Hair follicle dermal papilla cell (primary cell): ENCODE measurements around the gene GJB2. TPM values are rescaled to one million over a fixed set of nuclear protein-coding genes. Genes with fewer than 3 reads are reported as not detected.

ENCODE experiments used
- total RNA-seq: library from RNA; depleted of rRNA; stranded (reverse); fragments of >200 nt; gene quantifications from 2 replicates; pipeline ENCODE4 v1.2.3, GENCODE V29; 2012

Gene GJB2
- total RNA-seq = 0.12 and 0.32 TPM in 2 replicates

DNA sequence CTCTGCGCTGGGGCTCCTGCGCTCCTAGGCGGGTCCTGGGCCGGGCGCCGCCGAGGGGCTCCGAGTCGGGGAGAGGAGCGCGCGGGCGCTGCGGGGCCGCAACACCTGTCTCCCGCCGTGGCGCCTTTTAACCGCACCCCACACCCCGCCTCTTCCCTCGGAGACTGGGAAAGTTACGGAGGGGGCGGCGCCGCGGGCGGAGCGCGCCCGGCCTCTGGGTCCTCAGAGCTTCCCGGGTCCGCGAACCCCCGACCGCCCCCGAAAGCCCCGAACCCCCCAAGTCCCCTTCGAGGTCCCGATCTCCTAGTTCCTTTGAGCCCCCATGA is at the start of gene GJB2:
Gene GJB2, minus strand, starts transcription at position 103 of the 326 bp plus-strand sequence. CDS start 3,357 bp downstream, outside the sequence.

DNA sequence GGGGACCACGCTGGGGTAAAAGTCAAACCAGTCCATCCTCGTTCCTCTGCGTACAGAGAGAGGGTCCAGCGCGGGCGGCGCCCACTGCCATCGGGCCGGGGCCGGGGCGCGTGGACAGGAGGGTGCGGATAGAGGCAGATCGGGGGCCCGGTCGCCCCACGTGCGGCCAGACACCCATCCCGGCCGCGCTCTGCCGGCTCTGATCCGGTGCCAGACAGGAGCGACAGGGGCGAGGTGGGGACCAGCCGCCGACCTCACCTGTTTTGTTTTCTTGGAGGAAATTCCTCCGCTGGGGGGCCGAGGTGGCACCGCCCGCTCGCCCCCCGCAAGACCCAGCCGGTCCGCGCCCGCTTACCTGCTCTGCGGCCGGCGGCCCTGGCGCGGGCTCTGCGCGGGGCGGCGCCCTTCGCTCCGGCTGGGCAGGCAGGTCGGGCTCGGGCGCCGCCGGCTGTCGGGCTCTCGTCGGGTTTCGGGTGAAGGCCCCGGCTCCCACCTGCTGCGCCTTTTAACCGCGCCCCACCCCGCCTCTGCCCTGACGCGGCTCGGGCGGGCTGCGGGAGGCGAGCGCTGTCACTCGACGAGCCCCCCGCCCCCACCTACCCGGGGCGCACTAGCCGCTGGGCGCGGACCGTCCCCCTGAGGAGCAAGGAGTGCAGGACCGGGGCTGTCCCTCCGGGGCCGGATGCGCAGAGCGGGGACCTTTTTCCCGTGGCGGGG is 39.3 kb upstream of the GJB2 start, which contains the start of gene GJB6:
Gene GJB6, minus strand, starts transcription at position 481 of the 717 bp plus-strand sequence. CDS start 8,839 bp downstream, outside the sequence.

DNA sequence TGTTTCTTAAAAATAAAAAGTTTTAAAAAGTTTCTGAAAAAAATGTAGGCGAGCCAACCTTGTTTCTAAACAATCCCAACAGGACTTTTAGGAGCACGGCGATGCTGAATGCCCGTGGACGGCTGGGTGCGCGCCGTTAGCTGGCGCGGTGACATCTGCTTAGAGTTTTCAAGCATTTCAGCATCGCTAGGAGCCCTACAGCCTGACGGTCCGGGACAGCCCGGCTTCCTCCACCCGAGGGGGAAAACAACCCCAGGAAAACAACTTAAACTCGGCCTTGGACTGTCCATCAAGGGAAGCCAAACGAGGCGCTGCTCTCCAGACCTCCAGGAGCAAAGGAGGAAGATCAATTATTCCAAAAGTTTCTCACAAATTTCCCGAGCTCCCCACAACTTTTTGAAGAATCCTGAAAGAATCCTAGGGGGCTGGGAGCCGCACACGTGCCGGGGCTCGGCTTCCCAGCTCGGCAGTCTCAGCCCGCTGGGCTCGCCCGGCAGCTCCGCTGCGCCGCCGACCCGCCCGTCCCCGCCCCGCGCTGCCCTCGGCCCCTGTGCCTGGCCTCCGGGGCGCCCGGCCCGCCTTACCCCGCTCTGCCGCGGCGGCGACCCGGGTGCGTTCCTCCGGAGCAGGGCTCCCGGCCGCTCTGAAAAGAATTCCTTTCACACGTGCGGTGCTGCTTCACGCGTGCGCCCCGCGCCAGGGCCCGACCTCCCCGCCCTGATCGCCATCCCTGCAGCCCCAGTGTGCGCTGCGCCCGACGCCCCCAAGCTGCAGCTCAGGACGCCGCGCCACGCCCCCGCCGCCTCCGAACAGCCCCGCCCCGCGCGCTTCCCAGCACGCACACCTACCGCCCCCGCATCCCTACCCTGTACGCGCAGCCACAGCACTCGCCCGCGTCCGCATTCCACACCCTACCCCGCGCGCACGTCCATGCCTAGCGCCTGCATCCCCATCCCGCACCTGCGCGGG is 32.1 kb downstream of the GJB2 start, which contains the start of gene GJA3:
Gene GJA3, minus strand, starts transcription at position 747 of the 969 bp plus-strand sequence. CDS start 17,764 bp downstream, outside the sequence.

Other genes starting within 250 kb of the GJB2 start
- 63.1 and 76.6 TPM in 2 replicates for gene ZMYM2, start 234.2 kb downstream of the GJB2 start, total RNA-seq
- 0.16 TPM in 1 of 2 replicates, not detected in the other for gene GJA3, start 31.9 kb downstream of the GJB2 start, total RNA-seq
- not detected in 2 replicates for gene GJB6, start 39.4 kb upstream of the GJB2 start, total RNA-seq